Stomach smooth muscle (tissue), 2 donors: ENCODE results near the gene SCN3A.

Experiments used
- H3K27ac ChIP-seq: one replicate; pipeline ENCODE4 v1.7.0; 2013; ENCODE audit warnings: mild to moderate bottlenecking, low read length, inconsistent platforms
- H3K27me3 ChIP-seq, 2 donors: one replicate each; pipeline ENCODE4 v1.7.0; 2013; ENCODE audit warnings: low read length in 2 of 2; ENCODE audit not compliant: insufficient read depth in 2 of 2, control insufficient read depth in 1 of 2
- H3K36me3 ChIP-seq, 2 donors: one replicate each; pipeline ENCODE4 v1.7.0; 2013; ENCODE audit warnings: low read length in 2 of 2; ENCODE audit not compliant: control insufficient read depth in 2 of 2, insufficient read depth in 2 of 2
- H3K4me1 ChIP-seq: one replicate; pipeline ENCODE4 v1.7.0; 2013; ENCODE audit warnings: low read length; ENCODE audit not compliant: control insufficient read depth, insufficient read depth
- H3K4me3 ChIP-seq, 2 donors: one replicate each; pipeline ENCODE4 v1.7.0; 2013; ENCODE audit warnings: low read length in 2 of 2
- H3K9ac ChIP-seq, 2 donors: one replicate each; pipeline ENCODE4 v1.7.0; 2013; ENCODE audit warnings: low read length in 2 of 2, mild to moderate bottlenecking in 1 of 2
- H3K9me3 ChIP-seq, 2 donors: one replicate each; pipeline ENCODE4 v1.7.0; 2013; ENCODE audit warnings: low read length in 2 of 2; ENCODE audit not compliant: control insufficient read depth in 2 of 2
- donor health status: healthy.
- donor health status: Pancreatic carcinoma.

The SCN3A gene

DNA sequence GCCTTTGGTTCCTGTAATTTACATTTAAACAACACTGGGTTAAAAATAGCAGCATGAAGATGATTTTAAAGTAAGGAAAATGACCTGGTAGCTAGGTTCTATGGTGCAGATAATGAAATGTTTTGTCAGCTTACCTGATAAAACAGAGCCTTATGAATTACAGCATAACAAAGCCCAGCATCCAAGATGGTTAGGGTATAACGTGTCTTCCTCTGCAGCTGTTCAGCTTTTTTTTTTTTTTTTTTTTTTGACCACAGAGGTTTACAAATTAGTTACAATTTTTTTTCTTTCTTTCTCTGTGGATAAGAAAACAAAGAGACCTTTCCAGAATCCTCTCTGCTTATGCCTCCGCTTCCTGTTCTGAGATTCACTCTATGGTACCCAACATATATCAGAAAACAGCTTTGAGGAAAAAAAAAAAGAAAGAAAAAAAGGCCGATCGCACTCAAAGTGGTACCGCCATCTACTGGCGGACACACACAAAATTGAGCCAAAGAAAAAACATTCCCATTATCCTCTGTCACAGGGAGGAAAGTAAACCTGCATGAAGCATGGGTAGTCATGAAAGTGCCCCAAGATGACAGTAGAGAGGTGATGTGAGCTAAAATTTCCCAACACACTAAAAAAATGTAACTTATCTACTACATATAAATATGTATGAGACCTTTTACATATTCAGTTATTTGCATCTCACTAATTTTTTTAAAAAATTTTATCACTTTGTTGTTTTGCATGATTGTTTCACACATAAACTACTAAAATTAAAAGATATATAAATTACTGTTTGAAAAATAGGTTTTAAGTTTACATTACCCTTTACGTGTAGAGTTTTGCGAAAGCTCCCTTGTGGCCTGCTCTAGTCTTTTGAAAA is at the start of gene SCN3A:
TSS of gene SCN3A (minus strand) at position 362 of the 871 bp plus-strand sequence. CDS start 27,656 bp downstream, outside the sequence.
- Histone ChIP-seq H3K9ac (no peak within 1 kb of the TSS), H3K9me3 (no peaks in the 10 kb centered on the region), H3K36me3 (no peaks in the 10 kb centered on the region), H3K4me3 (no peak within 1 kb of the TSS), H3K27me3 (no peaks in the 10 kb centered on the region), H3K27ac (no peak within 1 kb of the TSS), H3K4me1 (no peaks in the 10 kb centered on the region)

DNA sequence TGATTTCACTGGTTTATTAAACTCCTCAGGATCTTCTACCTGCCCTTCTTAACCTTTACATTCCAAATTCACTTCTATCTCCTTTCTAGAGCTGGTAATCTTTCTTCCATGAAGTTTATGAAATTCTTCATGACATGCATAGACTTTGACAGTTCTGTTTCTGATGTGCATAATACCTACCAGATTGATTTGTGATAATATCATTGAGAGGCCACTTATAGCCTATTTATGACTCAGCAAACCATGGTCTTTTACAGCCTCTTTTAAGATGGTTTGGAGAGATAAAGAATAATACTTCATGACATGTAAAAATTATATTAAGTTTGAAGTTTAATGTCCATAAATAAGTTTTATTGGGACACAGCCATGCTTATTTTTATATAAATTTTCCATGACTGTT is 49.3 kb upstream of the SCN3A start:
- H3K27ac ChIP-seq, result no peak overlapping the region
- no peaks in the 10 kb centered on the region for H3K27me3 ChIP-seq
- no peaks in the 10 kb centered on the region for H3K4me1 ChIP-seq

GRCh38 chr2:165251366-165251765 is 47.5 kb upstream of the SCN3A start:
- no peaks in the 10 kb centered on the region for H3K36me3 ChIP-seq
- H3K9me3 ChIP-seq, result no peaks in the 10 kb centered on the region
- H3K4me3 ChIP-seq, result no peak overlapping the region
- H3K27me3 ChIP-seq, result no peaks in the 10 kb centered on the region
- no peak overlapping the region for H3K27ac ChIP-seq
- no peak overlapping the region for H3K9ac ChIP-seq
- H3K4me1 ChIP-seq, result no peaks in the 10 kb centered on the region

More for the DNA sequence above, 49.3 kb upstream of the SCN3A start:
- Histone ChIP-seq H3K4me3 (no peak overlapping the region), H3K36me3 (no peaks in the 10 kb centered on the region), H3K9ac (no peak overlapping the region), H3K9me3 (no peaks in the 10 kb centered on the region)

DNA sequence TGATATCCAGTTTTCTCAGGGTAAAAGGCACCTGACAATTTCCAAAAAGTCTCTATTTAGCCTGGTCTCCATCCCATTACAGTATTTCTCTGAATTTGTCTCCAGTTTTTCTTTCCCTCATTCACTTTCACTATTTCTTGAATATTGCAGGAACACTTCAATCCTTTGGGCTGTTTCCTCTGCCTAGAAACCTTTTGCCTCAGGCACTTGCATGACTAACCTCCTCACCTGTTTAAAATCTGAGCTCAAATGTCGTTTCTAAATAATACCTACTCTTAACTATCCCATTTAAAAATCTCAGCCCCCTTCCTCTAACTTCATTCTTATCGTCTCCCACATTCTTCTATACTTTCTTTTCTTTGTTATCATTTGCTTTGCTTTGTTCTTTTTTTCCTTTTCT is 44.4 kb upstream of the SCN3A start:
- Histone ChIP-seq H3K27ac (no peak overlapping the region), H3K4me3 (no peak overlapping the region), H3K9me3 (no peaks in the 10 kb centered on the region), H3K27me3 (no peaks in the 10 kb centered on the region), H3K4me1 (no peaks in the 10 kb centered on the region), H3K9ac (no peak overlapping the region), H3K36me3 (no peaks in the 10 kb centered on the region)

- no peaks in the 10 kb centered on the region for H3K27me3 ChIP-seq
Observed at GRCh38 chr2:165245081-165245793, 41.4 kb upstream of the SCN3A start.

GRCh38 chr2:165240916-165241315 is 37.1 kb upstream of the SCN3A start:
- H3K4me3 ChIP-seq, result no peak overlapping the region
- no peak overlapping the region for H3K9ac ChIP-seq
- no peak overlapping the region for H3K27ac ChIP-seq
- no peaks in the 10 kb centered on the region for H3K4me1 ChIP-seq
- no peaks in the 10 kb centered on the region for H3K36me3 ChIP-seq
- H3K27me3 ChIP-seq, result no peaks in the 10 kb centered on the region
- no peaks in the 10 kb centered on the region for H3K9me3 ChIP-seq

More at GRCh38 chr2:165245081-165245793, 41.4 kb upstream of the SCN3A start:
- H3K9ac ChIP-seq, result no peak overlapping the region
- no peaks in the 10 kb centered on the region for H3K36me3 ChIP-seq
- H3K9me3 ChIP-seq, result no peaks in the 10 kb centered on the region
- H3K4me3 ChIP-seq, result no peak overlapping the region
- no peaks in the 10 kb centered on the region for H3K4me1 ChIP-seq
- no peak overlapping the region for H3K27ac ChIP-seq

DNA sequence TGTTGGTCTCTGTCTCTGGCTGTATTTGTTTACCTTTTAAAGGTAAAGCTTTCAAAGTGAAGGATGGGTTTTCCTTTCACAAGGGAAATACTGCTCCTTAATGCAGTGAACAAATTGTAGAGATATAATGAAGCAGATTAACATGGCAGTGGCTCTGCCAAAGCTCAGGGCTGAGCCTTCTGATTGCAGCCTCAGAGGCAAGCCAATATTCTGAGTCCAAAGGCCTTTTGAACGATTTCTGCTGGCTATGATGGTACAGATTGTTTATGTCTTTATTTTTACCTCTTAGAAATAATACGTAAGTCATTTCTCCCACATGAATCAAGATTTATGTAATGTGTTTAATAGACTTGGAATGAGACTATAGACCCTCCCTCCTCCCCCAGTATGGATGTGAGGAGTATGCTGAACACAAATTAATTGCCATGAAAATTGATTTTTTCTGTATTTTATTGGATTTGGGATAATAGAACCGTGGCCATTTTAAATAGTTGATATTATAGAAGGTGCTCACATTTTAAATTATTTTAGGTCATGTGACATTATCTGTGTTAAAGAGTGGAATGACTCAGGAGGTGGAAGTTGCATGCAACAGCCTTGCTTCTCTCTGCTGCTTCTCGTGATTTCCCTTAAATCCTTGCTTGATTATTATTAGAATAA is 36.1 kb upstream of the SCN3A start:
- H3K4me1 ChIP-seq, result no peaks in the 10 kb centered on the region
- no peaks in the 10 kb centered on the region for H3K9me3 ChIP-seq
- no peak overlapping the region for H3K9ac ChIP-seq
- no peaks in the 10 kb centered on the region for H3K36me3 ChIP-seq
- H3K4me3 ChIP-seq, result no peak overlapping the region
- H3K27me3 ChIP-seq, result no peaks in the 10 kb centered on the region
- H3K27ac ChIP-seq, result no peak overlapping the region

- Histone ChIP-seq H3K9me3 (no peaks in the 10 kb centered on the region), H3K27ac (no peak within 1 kb of the TSS), H3K36me3 (no peaks in the 10 kb centered on the region), H3K27me3 (no peaks in the 10 kb centered on the region), H3K4me3 (no peak within 1 kb of the TSS), H3K9ac (no peak within 1 kb of the TSS), H3K4me1 (no peaks in the 10 kb centered on the region)
Observed at GRCh38 chr2:165239230-165239629, 35.4 kb upstream of the SCN3A start, which contains the start of gene SCN2A. Gene SCN2A (plus strand): TSS chr2:165239414. CDS start chr2:165295824, 56,410 bp downstream.

DNA sequence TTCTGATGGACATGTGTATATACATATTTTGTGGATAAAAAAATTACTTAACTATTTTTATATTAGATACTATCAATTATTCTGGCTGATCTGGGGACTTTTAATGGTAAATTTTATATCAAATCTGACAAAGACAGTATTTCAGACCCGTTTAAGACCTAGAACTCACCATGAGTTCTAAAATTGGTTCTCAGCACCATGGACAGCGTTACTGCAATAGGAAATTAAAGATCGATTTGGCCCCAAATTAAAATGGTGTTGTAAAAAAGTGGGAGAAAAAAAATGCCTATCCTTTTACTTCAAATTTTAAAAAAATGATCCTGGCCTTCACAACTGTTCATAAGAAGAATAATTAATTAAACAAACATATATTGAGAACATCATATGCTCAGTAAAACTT is 34.4 kb upstream of the SCN3A start:
- no peaks in the 10 kb centered on the region for H3K9me3 ChIP-seq
- no peak overlapping the region for H3K4me3 ChIP-seq
- H3K27me3 ChIP-seq, result no peaks in the 10 kb centered on the region
- no peaks in the 10 kb centered on the region for H3K36me3 ChIP-seq
- no peak overlapping the region for H3K27ac ChIP-seq
- H3K4me1 ChIP-seq, result no peaks in the 10 kb centered on the region
- no peak overlapping the region for H3K9ac ChIP-seq

DNA sequence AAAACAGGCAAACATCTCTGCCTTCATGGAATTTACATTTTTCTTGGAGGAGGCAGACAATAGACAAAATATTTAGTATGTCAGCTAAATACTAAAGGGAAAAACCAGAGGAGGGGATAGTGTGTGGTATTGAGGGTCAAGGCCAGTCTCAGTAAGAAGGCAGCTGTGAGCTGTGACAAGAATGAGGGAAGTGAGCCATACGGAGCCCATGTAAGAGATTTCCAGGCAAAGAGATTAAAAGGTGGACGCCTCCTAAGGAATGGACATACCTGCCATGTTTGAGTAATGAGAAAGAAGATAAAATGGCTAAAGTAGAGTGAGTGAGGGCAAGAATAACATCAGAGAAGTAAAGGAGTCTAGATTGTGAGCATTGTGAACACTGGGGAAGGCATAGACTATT is 33.2 kb upstream of the SCN3A start:
- Histone ChIP-seq H3K4me1 (no peaks in the 10 kb centered on the region), H3K4me3 (no peak overlapping the region), H3K27me3 (no peaks in the 10 kb centered on the region), H3K9ac (no peak overlapping the region), H3K27ac (no peak overlapping the region), H3K9me3 (no peaks in the 10 kb centered on the region), H3K36me3 (no peaks in the 10 kb centered on the region)
